Measurements from ENCODE around the gene TNFSF15. TPM values are rescaled to one million over a fixed set of nuclear protein-coding genes. Genes with fewer than 3 reads are reported as not detected.

The TNFSF15 gene
- total RNA-seq, 1 donor, result under 0.01 TPM

DNA sequence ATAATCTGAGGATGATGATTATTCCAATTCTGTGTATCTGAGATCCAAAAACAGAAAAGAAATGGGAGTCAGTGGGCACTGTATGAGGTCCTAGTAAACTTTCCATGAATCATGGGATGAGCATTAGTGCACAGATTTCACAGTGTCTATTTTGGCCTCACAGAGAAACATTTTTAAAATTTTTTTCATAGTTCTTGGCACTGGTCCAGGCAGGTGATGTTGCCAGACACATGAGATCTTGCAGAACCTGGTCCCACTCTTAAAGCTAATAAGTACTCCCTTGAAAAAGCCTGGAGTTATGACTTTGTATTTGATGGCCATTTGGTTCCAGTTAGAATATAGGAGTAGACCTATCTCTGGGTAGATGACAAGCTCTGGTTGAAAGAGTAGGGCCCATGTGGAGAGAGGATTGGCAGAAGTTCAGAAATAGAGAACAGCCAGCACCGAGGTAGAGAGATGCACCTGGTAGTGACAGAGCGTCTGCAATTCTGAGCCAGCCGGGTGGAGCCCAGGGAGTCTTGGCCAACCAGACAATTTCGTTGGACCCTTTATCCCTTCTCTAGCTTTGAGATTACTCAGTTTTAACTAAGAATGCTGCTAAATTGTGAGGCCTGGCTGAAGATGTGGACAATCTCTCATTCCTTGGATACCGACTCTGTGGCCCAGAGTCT is 6.3 kb upstream of the TNFSF15 start:
- no peaks in the 10 kb centered on the region for H3K79me2 ChIP-seq (ENCODE audit: insufficient read depth, low read length)
- TF ChIP-seq CTCF (IDR thresholded peaks at IDR 0.05; ENCODE audit: extremely low read depth, low read depth, low read length), result no peak
- DNase-seq (ENCODE audit: insufficient read length, low spot score, missing footprints), result no peak
- no peak overlapping the region for H3K4me3 ChIP-seq (ENCODE audit: insufficient read depth, low read length)
- H3K27me3 ChIP-seq (ENCODE audit: insufficient read depth, low read length), result peaks cover 2% of the 10 kb centered on the region
- no peaks in the 10 kb centered on the region for H3K36me3 ChIP-seq (ENCODE audit: insufficient read depth, low read length)
- no peak overlapping the region for H3K4me2 ChIP-seq (ENCODE audit: insufficient read depth, low read length)
- peaks cover 5% of the 10 kb centered on the region for H3K4me1 ChIP-seq (ENCODE audit: insufficient read depth, low read length)
- no peaks in the 10 kb centered on the region for H3K9me3 ChIP-seq (ENCODE audit: low read depth, low read length)
- no peak overlapping the region for H2AFZ ChIP-seq (ENCODE audit: low read length)
- no peaks in the 10 kb centered on the region for H4K20me1 ChIP-seq (ENCODE audit: insufficient read depth, low read length)
- H3K27ac ChIP-seq (ENCODE audit: low read depth, low read length), result no peak overlapping the region

DNA sequence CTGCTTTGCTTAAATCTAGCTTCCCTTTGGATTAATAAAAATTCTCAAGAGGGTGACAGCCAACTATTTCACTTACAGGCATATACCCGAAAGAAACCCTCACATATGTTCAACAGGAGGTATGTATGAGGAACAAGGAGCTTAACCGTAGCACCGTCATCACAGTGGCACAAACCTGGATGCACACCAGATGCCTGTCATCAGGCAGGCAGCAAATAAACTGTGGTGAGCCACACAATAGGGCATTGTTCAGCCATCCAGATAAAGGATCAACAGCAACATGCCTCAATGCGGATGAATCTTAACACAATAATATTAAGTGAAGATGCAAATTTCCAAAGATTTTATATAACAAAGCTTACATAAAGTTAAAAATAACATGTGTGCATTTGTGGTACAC is 5.5 kb upstream of the TNFSF15 start:
- H2AFZ ChIP-seq (ENCODE audit: low read length), result no peak overlapping the region

DNA sequence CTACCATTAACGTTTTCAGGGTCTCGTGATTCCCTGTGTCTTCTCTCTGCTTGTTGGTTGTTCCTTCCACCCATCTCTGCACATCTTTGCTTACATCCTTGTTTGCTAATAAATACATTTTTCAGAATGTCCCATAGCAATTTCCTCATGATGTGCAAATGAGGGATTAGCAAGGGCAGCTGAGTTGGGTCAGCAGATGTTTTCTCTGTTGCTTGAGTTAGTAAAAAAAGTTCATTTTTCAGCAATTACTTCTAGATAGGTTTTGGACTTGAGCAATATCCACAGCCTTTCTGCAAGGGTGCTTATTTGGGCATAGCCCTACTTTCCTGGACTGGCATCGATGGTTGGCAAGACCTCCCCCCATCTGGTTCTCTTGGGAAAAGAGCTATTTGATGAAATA is 4.8 kb upstream of the TNFSF15 start:
- no peak for DNase-seq (ENCODE audit: insufficient read length, low spot score, missing footprints)
- Histone ChIP-seq H3K36me3 (ENCODE audit: insufficient read depth, low read length) (no peaks in the 10 kb centered on the region), H3K79me2 (ENCODE audit: insufficient read depth, low read length) (no peaks in the 10 kb centered on the region), H3K4me1 (ENCODE audit: insufficient read depth, low read length) (peaks cover 9% of the 10 kb centered on the region), H3K27me3 (ENCODE audit: insufficient read depth, low read length) (peaks cover 2% of the 10 kb centered on the region), H3K4me2 (ENCODE audit: insufficient read depth, low read length) (no peak overlapping the region), H4K20me1 (ENCODE audit: insufficient read depth, low read length) (no peaks in the 10 kb centered on the region), H2AFZ (ENCODE audit: low read length) (no peak overlapping the region), H3K4me3 (ENCODE audit: insufficient read depth, low read length) (no peak overlapping the region), H3K9me3 (ENCODE audit: low read depth, low read length) (no peaks in the 10 kb centered on the region), H3K27ac (ENCODE audit: low read depth, low read length) (no peak overlapping the region)
- no peak for TF ChIP-seq CTCF (IDR thresholded peaks at IDR 0.05; ENCODE audit: extremely low read depth, low read depth, low read length)

More for the DNA sequence above, 5.5 kb upstream of the TNFSF15 start:
- Histone ChIP-seq H3K27me3 (ENCODE audit: insufficient read depth, low read length) (peaks cover 2% of the 10 kb centered on the region), H4K20me1 (ENCODE audit: insufficient read depth, low read length) (no peaks in the 10 kb centered on the region), H3K9me3 (ENCODE audit: low read depth, low read length) (no peaks in the 10 kb centered on the region), H3K4me2 (ENCODE audit: insufficient read depth, low read length) (no peak overlapping the region), H3K4me3 (ENCODE audit: insufficient read depth, low read length) (no peak overlapping the region), H3K79me2 (ENCODE audit: insufficient read depth, low read length) (no peaks in the 10 kb centered on the region), H3K4me1 (ENCODE audit: insufficient read depth, low read length) (peaks cover 5% of the 10 kb centered on the region), H3K36me3 (ENCODE audit: insufficient read depth, low read length) (no peaks in the 10 kb centered on the region), H3K27ac (ENCODE audit: low read depth, low read length) (no peak overlapping the region)
- DNase-seq (ENCODE audit: insufficient read length, low spot score, missing footprints), result no peak
- no peak for TF ChIP-seq CTCF (IDR thresholded peaks at IDR 0.05; ENCODE audit: extremely low read depth, low read depth, low read length)

GRCh38 chr9:114806526-114806900 is 674 bp upstream of the TNFSF15 start:
- Histone ChIP-seq H3K27ac (ENCODE audit: low read depth, low read length) (no peak overlapping the region), H3K4me2 (ENCODE audit: insufficient read depth, low read length) (peak overlapping the region; percentile 42), H2AFZ (ENCODE audit: low read length) (no peak overlapping the region)

More at GRCh38 chr9:114806526-114806900, 674 bp upstream of the TNFSF15 start:
- no peak overlapping the region for H3K4me3 ChIP-seq (ENCODE audit: insufficient read depth, low read length)
- H3K36me3 ChIP-seq (ENCODE audit: insufficient read depth, low read length), result no peaks in the 10 kb centered on the region
- peaks cover 28% of the 10 kb centered on the region for H3K4me1 ChIP-seq (ENCODE audit: insufficient read depth, low read length)
- no peaks in the 10 kb centered on the region for H3K79me2 ChIP-seq (ENCODE audit: insufficient read depth, low read length)
- DNase-seq (ENCODE audit: insufficient read length, low spot score, missing footprints), result no peak
- no peak for TF ChIP-seq CTCF (IDR thresholded peaks at IDR 0.05; ENCODE audit: extremely low read depth, low read depth, low read length)
- H4K20me1 ChIP-seq (ENCODE audit: insufficient read depth, low read length), result no peaks in the 10 kb centered on the region
- H3K27me3 ChIP-seq (ENCODE audit: insufficient read depth, low read length), result peaks cover 2% of the 10 kb centered on the region
- H3K9me3 ChIP-seq (ENCODE audit: low read depth, low read length), result no peaks in the 10 kb centered on the region

Data from osteoblast (primary cell).